SK-N-SH treated with all-trans-retinoic acid at 6 μM for 48 hours (cell line): ENCODE data around the gene NCK2.
A peak's percentile ranks its signal among the peaks of the same experiment; 100 is the strongest.

Source experiments
- ATAC-seq: fragments of 200-7000 bp; cut with Tn5 transposase; 3 replicates; pipeline ENCODE4 v1.9.1; 2020; ENCODE audit warnings: mild to moderate bottlenecking, moderate library complexity
- BACH2 ChIP-seq: fragments of 250-450 bp; sonication (Bioruptor Pico); IDR thresholded peaks from 2 replicates; pipeline ENCODE4 v1.9.0; 2021; ENCODE audit warnings: mild to moderate bottlenecking, borderline replicate concordance
- CSDC2 ChIP-seq: fragments of 250-450 bp; sonication (Bioruptor Pico); IDR thresholded peaks from 2 replicates; pipeline ENCODE4 v1.5.0; 2020; ENCODE audit warnings: mild to moderate bottlenecking, moderate library complexity
- ESRRG ChIP-seq: fragments of 250-450 bp; sonication (Bioruptor Pico); IDR thresholded peaks from 2 replicates; pipeline ENCODE4 v1.6.1; 2021; ENCODE audit warnings: mild to moderate bottlenecking
- GLIS3 ChIP-seq: fragments of 250-450 bp; sonication (Bioruptor Pico); IDR thresholded peaks from 2 replicates; pipeline ENCODE4 v1.5.0; 2020; ENCODE audit warnings: mild to moderate bottlenecking, moderate library complexity
- ISL1 ChIP-seq: fragments of 250-450 bp; sonication (Bioruptor Pico); IDR thresholded peaks from 2 replicates; pipeline ENCODE4 v2.1.2; 2022; ENCODE audit warnings: mild to moderate bottlenecking, moderate library complexity
- OSR1 ChIP-seq: fragments of 250-450 bp; sonication (Bioruptor Pico); IDR thresholded peaks from 2 replicates; pipeline ENCODE4 v1.8.0; 2022; ENCODE audit warnings: moderate library complexity, mild to moderate bottlenecking, inconsistent platforms
- PATZ1 ChIP-seq: fragments of 250-450 bp; sonication (Bioruptor Pico); IDR thresholded peaks from 2 replicates; pipeline ENCODE4 v1.8.0; 2020; ENCODE audit warnings: mild to moderate bottlenecking, moderate library complexity, borderline replicate concordance
- PPARA ChIP-seq: fragments of 250-450 bp; sonication (Bioruptor Pico); IDR thresholded peaks from 2 replicates; pipeline ENCODE4 v1.5.0; 2020; ENCODE audit warnings: mild to moderate bottlenecking, borderline replicate concordance
- RARB ChIP-seq: fragments of 250-450 bp; sonication (Bioruptor Pico); IDR thresholded peaks from 2 replicates; pipeline ENCODE4 v1.8.0; 2021; ENCODE audit warnings: mild to moderate bottlenecking, moderate library complexity
- SNAI2 ChIP-seq: fragments of 250-450 bp; sonication (Bioruptor Pico); IDR thresholded peaks from 2 replicates; pipeline ENCODE4 v1.5.0; 2020; ENCODE audit warnings: mild to moderate bottlenecking, moderate library complexity
- TCF4 ChIP-seq: fragments of 250-450 bp; sonication (Bioruptor Pico); IDR thresholded peaks from 2 replicates; pipeline ENCODE4 v1.8.0; 2021; ENCODE audit warnings: mild to moderate bottlenecking, moderate library complexity, borderline replicate concordance
- ZC3H10 ChIP-seq: fragments of 250-450 bp; sonication (Bioruptor Pico); IDR thresholded peaks from 2 replicates; pipeline ENCODE4 v1.5.1; 2021; ENCODE audit warnings: mild to moderate bottlenecking, moderate library complexity
- ZFP3 ChIP-seq: fragments of 250-450 bp; sonication (Bioruptor Pico); IDR thresholded peaks from 2 replicates; pipeline ENCODE4 v1.5.0; 2020; ENCODE audit warnings: mild to moderate bottlenecking, moderate library complexity
- ZNF70 ChIP-seq: fragments of 450-650 bp; formaldehyde crosslinking; IDR thresholded peaks from 2 replicates; pipeline ENCODE4 v1.5.0; 2020; ENCODE audit warnings: mild to moderate bottlenecking, moderate library complexity
- ZNF8 ChIP-seq: fragments of 450-650 bp; formaldehyde crosslinking; IDR thresholded peaks from 2 replicates; pipeline ENCODE4 v1.5.0; 2020; ENCODE audit warnings: mild to moderate bottlenecking, moderate library complexity
- TF ChIP-seq, protein P1 (sequence below): fragments of 250-450 bp; sonication (Bioruptor Pico); IDR thresholded peaks from 2 replicates; pipeline ENCODE4 v1.8.0; 2021; ENCODE audit warnings: low read depth, mild to moderate bottlenecking, moderate library complexity, borderline replicate concordance
- TF ChIP-seq, protein P2 (sequence below): fragments of 250-450 bp; sonication (Bioruptor Pico); IDR thresholded peaks from 2 replicates; pipeline ENCODE4 v1.5.0; 2020; ENCODE audit warnings: mild to moderate bottlenecking, moderate library complexity
- TF ChIP-seq, protein P3 (sequence below): fragments of 250-450 bp; sonication (Bioruptor Pico); IDR thresholded peaks from 2 replicates; pipeline ENCODE4 v1.5.1; 2020; ENCODE audit warnings: low read depth, mild to moderate bottlenecking, moderate library complexity

NCK2 gene

DNA sequence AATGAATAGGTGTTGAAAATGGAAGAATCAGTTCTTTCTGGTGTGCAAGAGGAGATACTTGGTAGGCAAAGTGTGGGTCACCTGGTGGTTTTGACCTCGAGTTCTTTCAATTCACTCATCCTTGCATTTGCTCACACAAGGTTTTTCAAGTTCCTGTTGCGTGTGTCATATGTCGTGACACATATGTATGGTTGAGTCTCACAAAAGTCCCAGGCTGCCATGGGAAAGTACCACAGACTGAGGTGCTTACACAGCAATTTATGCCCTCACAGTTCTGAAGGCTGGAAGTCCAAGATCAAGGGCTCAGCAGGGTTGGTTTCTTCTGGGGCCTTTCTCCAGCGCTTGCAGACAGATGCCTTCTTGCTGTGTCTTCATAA lies 64.4 kb downstream of the NCK2 start (continued):
- TF ChIP-seq PATZ1 (CRISPR knock-in tag) (no peak), RARB (no peak), ZC3H10 (no peak)

GRCh38 chr2:105809723-105810122 lies 65.0 kb downstream of the NCK2 start:
- TF ChIP-seq ZFP3: no peak
- no peak for TF ChIP-seq ZNF8
- TF ChIP-seq RARB: no peak
- TF ChIP-seq ZNF70 (CRISPR knock-in tag): no peak
- no peak for TF ChIP-seq ESRRG (CRISPR knock-in tag)
- TF ChIP-seq, protein P1, sequence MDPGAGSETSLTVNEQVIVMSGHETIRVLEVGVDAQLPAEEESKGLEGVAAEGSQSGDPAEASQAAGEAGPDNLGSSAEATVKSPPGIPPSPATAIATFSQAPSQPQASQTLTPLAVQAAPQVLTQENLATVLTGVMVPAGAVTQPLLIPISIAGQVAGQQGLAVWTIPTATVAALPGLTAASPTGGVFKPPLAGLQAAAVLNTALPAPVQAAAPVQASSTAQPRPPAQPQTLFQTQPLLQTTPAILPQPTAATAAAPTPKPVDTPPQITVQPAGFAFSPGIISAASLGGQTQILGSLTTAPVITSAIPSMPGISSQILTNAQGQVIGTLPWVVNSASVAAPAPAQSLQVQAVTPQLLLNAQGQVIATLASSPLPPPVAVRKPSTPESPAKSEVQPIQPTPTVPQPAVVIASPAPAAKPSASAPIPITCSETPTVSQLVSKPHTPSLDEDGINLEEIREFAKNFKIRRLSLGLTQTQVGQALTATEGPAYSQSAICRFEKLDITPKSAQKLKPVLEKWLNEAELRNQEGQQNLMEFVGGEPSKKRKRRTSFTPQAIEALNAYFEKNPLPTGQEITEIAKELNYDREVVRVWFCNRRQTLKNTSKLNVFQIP (CRISPR knock-in tag): no peak
- no peak for TF ChIP-seq ISL1
- TF ChIP-seq GLIS3 (CRISPR knock-in tag): no peak
- TF ChIP-seq, protein P2, sequence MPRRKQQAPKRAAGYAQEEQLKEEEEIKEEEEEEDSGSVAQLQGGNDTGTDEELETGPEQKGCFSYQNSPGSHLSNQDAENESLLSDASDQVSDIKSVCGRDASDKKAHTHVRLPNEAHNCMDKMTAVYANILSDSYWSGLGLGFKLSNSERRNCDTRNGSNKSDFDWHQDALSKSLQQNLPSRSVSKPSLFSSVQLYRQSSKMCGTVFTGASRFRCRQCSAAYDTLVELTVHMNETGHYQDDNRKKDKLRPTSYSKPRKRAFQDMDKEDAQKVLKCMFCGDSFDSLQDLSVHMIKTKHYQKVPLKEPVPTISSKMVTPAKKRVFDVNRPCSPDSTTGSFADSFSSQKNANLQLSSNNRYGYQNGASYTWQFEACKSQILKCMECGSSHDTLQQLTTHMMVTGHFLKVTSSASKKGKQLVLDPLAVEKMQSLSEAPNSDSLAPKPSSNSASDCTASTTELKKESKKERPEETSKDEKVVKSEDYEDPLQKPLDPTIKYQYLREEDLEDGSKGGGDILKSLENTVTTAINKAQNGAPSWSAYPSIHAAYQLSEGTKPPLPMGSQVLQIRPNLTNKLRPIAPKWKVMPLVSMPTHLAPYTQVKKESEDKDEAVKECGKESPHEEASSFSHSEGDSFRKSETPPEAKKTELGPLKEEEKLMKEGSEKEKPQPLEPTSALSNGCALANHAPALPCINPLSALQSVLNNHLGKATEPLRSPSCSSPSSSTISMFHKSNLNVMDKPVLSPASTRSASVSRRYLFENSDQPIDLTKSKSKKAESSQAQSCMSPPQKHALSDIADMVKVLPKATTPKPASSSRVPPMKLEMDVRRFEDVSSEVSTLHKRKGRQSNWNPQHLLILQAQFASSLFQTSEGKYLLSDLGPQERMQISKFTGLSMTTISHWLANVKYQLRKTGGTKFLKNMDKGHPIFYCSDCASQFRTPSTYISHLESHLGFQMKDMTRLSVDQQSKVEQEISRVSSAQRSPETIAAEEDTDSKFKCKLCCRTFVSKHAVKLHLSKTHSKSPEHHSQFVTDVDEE (CRISPR knock-in tag): no peak
- no peak for TF ChIP-seq BACH2
- TF ChIP-seq TCF4: no peak
- no peak for ATAC-seq

DNA sequence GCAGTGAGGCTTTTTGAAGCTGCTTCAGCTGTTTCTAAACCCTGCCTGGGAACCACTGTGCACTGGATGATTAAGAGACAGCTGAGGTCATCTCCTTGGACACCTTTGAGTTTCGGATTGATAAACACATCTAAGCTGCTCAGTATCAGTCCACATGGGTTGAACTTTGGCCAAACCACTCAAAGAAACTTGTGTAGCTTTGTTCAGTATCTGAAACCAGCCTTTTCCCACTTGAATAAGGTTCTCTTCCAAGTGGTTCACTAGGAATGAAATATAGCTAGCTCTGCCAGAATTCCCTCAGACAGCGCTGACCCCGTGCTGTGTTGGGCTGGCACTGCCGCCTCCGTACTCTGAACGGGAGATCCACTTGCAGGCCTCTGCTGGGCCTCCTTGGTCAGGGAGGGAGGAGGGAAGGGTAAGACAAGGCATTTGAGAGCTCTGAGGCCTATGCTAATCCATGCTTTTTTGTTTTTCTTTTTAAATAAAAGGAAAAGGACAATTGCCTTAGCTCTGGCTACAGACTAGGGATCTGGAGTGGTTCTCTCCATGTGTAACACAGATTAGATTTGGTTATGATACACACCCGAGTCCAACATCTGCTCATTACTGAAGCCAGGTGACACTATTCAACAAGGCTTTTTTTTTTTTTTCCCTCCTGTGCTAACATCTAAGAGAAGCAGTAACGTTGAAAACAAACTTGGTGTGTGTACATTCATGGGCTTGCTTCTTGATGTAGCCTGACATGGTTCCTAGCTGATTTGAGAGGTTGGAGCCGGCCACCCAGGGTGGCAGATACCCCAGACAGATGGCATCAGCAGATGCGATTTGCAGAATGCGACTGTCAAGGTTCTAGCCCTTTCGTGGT lies 67.7 kb downstream of the NCK2 start:
- peak; percentile 34; the same call in 2 of the 3 replicates for ATAC-seq
- TF ChIP-seq ZNF8 (no peak), PPARA (CRISPR knock-in tag) (no peak)
- TF ChIP-seq, protein P3, sequence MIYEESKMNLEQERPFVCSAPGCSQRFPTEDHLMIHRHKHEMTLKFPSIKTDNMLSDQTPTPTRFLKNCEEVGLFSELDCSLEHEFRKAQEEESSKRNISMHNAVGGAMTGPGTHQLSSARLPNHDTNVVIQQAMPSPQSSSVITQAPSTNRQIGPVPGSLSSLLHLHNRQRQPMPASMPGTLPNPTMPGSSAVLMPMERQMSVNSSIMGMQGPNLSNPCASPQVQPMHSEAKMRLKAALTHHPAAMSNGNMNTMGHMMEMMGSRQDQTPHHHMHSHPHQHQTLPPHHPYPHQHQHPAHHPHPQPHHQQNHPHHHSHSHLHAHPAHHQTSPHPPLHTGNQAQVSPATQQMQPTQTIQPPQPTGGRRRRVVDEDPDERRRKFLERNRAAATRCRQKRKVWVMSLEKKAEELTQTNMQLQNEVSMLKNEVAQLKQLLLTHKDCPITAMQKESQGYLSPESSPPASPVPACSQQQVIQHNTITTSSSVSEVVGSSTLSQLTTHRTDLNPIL (CRISPR knock-in tag): no peak

- ATAC-seq: no peak
- TF ChIP-seq ZC3H10: no peak
- peak; percentile 79 for TF ChIP-seq ZNF70 (CRISPR knock-in tag)
These were observed 68.3 kb downstream of the NCK2 start for GRCh38 chr2:105813045-105813315.

DNA sequence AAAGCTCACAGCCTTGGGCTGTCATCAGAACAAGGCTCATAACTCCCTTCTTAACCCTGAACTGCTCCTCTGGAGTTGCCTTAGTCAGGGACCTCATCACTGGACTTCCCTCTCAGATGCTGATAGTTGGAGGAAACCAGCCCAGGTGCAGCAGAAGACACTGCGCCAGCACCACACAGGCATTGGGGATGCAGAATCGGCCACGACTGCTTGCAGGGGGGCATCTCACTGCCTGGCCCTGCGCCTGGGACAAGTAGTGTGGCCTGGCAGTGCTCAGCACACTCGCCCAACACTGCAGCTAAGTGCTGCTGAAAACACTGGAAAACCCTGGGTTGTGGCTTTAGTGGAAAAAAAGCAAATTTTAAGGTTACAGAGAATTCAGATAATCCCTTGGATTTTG lies 68.7 kb downstream of the NCK2 start:
- TF ChIP-seq ZNF8: no peak
- no peak for TF ChIP-seq SNAI2 (CRISPR knock-in tag)
- TF ChIP-seq, protein P3 (CRISPR knock-in tag): no peak
- TF ChIP-seq, protein P1 (CRISPR knock-in tag): no peak
- TF ChIP-seq OSR1 (CRISPR knock-in tag): no peak
- no peak for TF ChIP-seq CSDC2
- no peak for TF ChIP-seq ZC3H10
- TF ChIP-seq BACH2: no peak

More for the DNA sequence above, 68.7 kb downstream of the NCK2 start:
- no peak for ATAC-seq
